H1 (cell line): ENCODE measurements around the gene GDI2. TPM values are rescaled to one million over a fixed set of nuclear protein-coding genes. Genes with fewer than 3 reads are reported as not detected.

Source experiments
- CTCF ChIA-PET: fragments of 300-600 bp; sonication (Branson Sonifier 250); formaldehyde crosslinking; loops from one replicate; lab custom pipeline; 2021; ENCODE audit not compliant: partially characterized antibody; lab: Charles Lee
- POLR2A ChIA-PET: fragments of 300-600 bp; sonication (Branson Sonifier 250); formaldehyde crosslinking; loops from one replicate; lab custom pipeline; 2021; ENCODE audit warnings: inconsistent platforms; ENCODE audit not compliant: partially characterized antibody; lab: Charles Lee
- DNase-seq, 2 experiments: peaks; one replicate each; pipeline versions ENCODE4 v3.0.0 to v3.0.0-alpha.2; 2010 to 2022; ENCODE audit warnings: low spot score in 2 of 2, low read depth in 1 of 2, mixed read lengths in 1 of 2
- FAIRE-seq: peaks from 2 replicates; lab custom pipeline; 2011; peaks lifted over from hg19 to GRCh38; lab: Jason Lieb, UNC
- H2AFZ ChIP-seq: 2 replicates; pipeline ENCODE4 v1.8.1; 2012; ENCODE audit warnings: low read length, inconsistent platforms
- H2AK5ac ChIP-seq: 2 replicates; pipeline ENCODE4 v1.6.1; 2013; ENCODE audit warnings: low read depth, low read length
- H2BK120ac ChIP-seq: replicated peaks from 2 replicates; pipeline ENCODE3; 2013; ENCODE audit warnings: low read depth, low read length, inconsistent platforms
- H2BK12ac ChIP-seq: 2 replicates; pipeline ENCODE4 v1.6.1; 2013; ENCODE audit warnings: low read depth, low read length
- H2BK15ac ChIP-seq: 2 replicates; pipeline ENCODE4 v1.6.1; 2013; ENCODE audit warnings: low read length
- H2BK20ac ChIP-seq: 2 replicates; pipeline ENCODE4 v1.6.1; 2013; ENCODE audit warnings: low read length
- H2BK5ac ChIP-seq: 2 replicates; pipeline ENCODE4 v1.6.1; 2013; ENCODE audit warnings: low read depth, low read length
- H3K14ac ChIP-seq: 2 replicates; pipeline ENCODE4 v1.6.1; 2013; ENCODE audit warnings: inconsistent platforms; ENCODE audit not compliant: insufficient read length
- H3K18ac ChIP-seq: 2 replicates; pipeline ENCODE4 v1.6.1; 2013; ENCODE audit warnings: low read length; ENCODE audit errors: extremely low read depth
- H3K23ac ChIP-seq: 2 replicates; pipeline ENCODE4 v1.6.1; 2013; ENCODE audit warnings: inconsistent platforms; ENCODE audit not compliant: insufficient read length
- H3K23me2 ChIP-seq: 2 replicates; pipeline ENCODE4 v1.6.1; 2013; ENCODE audit warnings: low read depth, low read length
- H3K27ac ChIP-seq: 2 replicates; pipeline ENCODE4 v1.6.1; 2011; ENCODE audit warnings: low read depth, low read length, inconsistent platforms
- H3K27me3 ChIP-seq, 4 experiments: replicated peaks in 1 of 4; 1 replicate in 1 of 4; 2 replicates in 3 of 4; pipeline versions ENCODE4 v1.6.1 to v1.8.1; 2011 to 2013; ENCODE audit warnings: low read length in 3 of 4, mild to moderate bottlenecking in 3 of 4, inconsistent platforms in 2 of 4, mixed read lengths in 2 of 4, moderate library complexity in 1 of 4; ENCODE audit not compliant: control insufficient read depth in 3 of 4, insufficient read depth in 3 of 4; ENCODE audit errors: extremely low read depth in 1 of 4
- H3K36me3 ChIP-seq, 4 experiments: 2 replicates each; pipeline versions ENCODE4 v1.6.1 to v1.8.1; 2011 to 2013; ENCODE audit warnings: mild to moderate bottlenecking in 4 of 4, low read length in 3 of 4, moderate library complexity in 2 of 4, control low read depth in 1 of 4, inconsistent platforms in 1 of 4; ENCODE audit not compliant: insufficient read depth in 4 of 4, control insufficient read depth in 2 of 4
- H3K4ac ChIP-seq: replicated peaks from 2 replicates; pipeline ENCODE3; 2013; ENCODE audit warnings: low read length, low read depth, mixed read lengths, inconsistent platforms; ENCODE audit not compliant: insufficient read length
- H3K4me1 ChIP-seq, 4 experiments: replicated peaks in 1 of 4; 1 replicate in 1 of 4; 2 replicates in 3 of 4; pipeline versions ENCODE4 v1.6.1 to v1.8.1; 2011 to 2013; ENCODE audit warnings: low read length in 3 of 4, inconsistent platforms in 2 of 4, mixed read lengths in 1 of 4; ENCODE audit not compliant: insufficient read depth in 4 of 4, control insufficient read depth in 3 of 4
- H3K4me2 ChIP-seq, 2 experiments: 2 replicates each; pipeline versions ENCODE4 v1.6.1 to v1.8.1; 2011 to 2013; ENCODE audit warnings: low read depth in 2 of 2, low read length in 2 of 2, control low read depth in 1 of 2, inconsistent platforms in 1 of 2, mild to moderate bottlenecking in 1 of 2; ENCODE audit not compliant: insufficient read depth in 1 of 2
- H3K4me3 ChIP-seq, 4 experiments: fragments of 200-600, 300-600 bp in 1 of 4; sonication (generic), shearing (Covaris generic), sonication (Bioruptor Twin) in 1 of 4; 2 replicates each; pipeline versions ENCODE4 v1.5.1 to v1.8.1; 2011 to 2016; ENCODE audit warnings: low read length in 4 of 4, low read depth in 3 of 4, control low read depth in 2 of 4, inconsistent platforms in 2 of 4, mild to moderate bottlenecking in 2 of 4, mixed read lengths in 1 of 4, moderate library complexity in 1 of 4; ENCODE audit not compliant: insufficient read depth in 2 of 4; ENCODE audit errors: extremely low read depth in 1 of 4
- H3K56ac ChIP-seq: replicated peaks from 2 replicates; pipeline ENCODE3; 2013; ENCODE audit warnings: low read depth, mild to moderate bottlenecking, mixed read lengths, low read length, inconsistent platforms; ENCODE audit not compliant: insufficient read length
- H3K79me1 ChIP-seq: 2 replicates; pipeline ENCODE4 v1.6.1; 2013; ENCODE audit warnings: low read depth, low read length, control low read depth
- H3K79me2 ChIP-seq, 2 experiments: 2 replicates each; pipeline versions ENCODE4 v1.6.1 to v1.8.1; 2012 to 2013; ENCODE audit warnings: low read length in 2 of 2, mild to moderate bottlenecking in 2 of 2, inconsistent platforms in 1 of 2; ENCODE audit not compliant: insufficient read depth in 2 of 2, control insufficient read depth in 1 of 2
- H3K9ac ChIP-seq, 4 experiments: replicated peaks in 1 of 4; 1 replicate in 1 of 4; 2 replicates in 3 of 4; pipeline versions ENCODE4 v1.6.1 to v1.8.1; 2011 to 2013; ENCODE audit warnings: low read depth in 3 of 4, low read length in 3 of 4, control low read depth in 2 of 4, mild to moderate bottlenecking in 2 of 4, moderate library complexity in 2 of 4, inconsistent platforms in 1 of 4; ENCODE audit errors: extremely low read depth in 1 of 4
- H3K9me3 ChIP-seq, 2 experiments: 2 replicates each; pipeline versions ENCODE4 v1.6.1 to v1.8.1; 2012 to 2013; ENCODE audit warnings: mild to moderate bottlenecking in 2 of 2, moderate library complexity in 2 of 2, control low read depth in 1 of 2, inconsistent platforms in 1 of 2, low read depth in 1 of 2, low read length in 1 of 2, mixed read lengths in 1 of 2; ENCODE audit not compliant: insufficient read depth in 2 of 2
- H4K20me1 ChIP-seq, 2 experiments: replicated peaks in 1 of 2; 2 replicates each; pipeline versions ENCODE3 to v1.8.1; 2011 to 2013; ENCODE audit warnings: inconsistent platforms in 2 of 2, low read length in 2 of 2, mild to moderate bottlenecking in 1 of 2; ENCODE audit not compliant: insufficient read depth in 2 of 2, control insufficient read depth in 1 of 2
- H4K5ac ChIP-seq: 2 replicates; pipeline ENCODE4 v1.6.1; 2013; ENCODE audit warnings: low read length, low read depth, mixed read lengths, inconsistent platforms; ENCODE audit not compliant: insufficient read length
- H4K8ac ChIP-seq: 2 replicates; pipeline ENCODE4 v1.8.0; 2013; ENCODE audit warnings: mild to moderate bottlenecking, moderate library complexity, low read length, inconsistent platforms; ENCODE audit not compliant: insufficient read depth; ENCODE audit errors: extremely low read depth
- H4K91ac ChIP-seq: replicated peaks from 2 replicates; pipeline ENCODE3; 2013; ENCODE audit warnings: low read length, mixed read lengths, inconsistent platforms; ENCODE audit not compliant: insufficient read length
- CREB1 ChIP-seq: IDR thresholded peaks from 2 replicates; pipeline ENCODE4 v1.6.1; 2012; ENCODE audit warnings: inconsistent platforms
- EGR1 ChIP-seq: IDR thresholded peaks from 2 replicates; pipeline ENCODE4 v1.6.1; 2011; ENCODE audit warnings: low read depth, low read length, borderline replicate concordance
- RAD21 ChIP-seq, 2 experiments: IDR thresholded peaks in 1 of 2; conservative IDR thresholded peaks in 1 of 2; 2 replicates each; pipeline ENCODE4 v1.6.1; 2011; ENCODE audit warnings: low read depth in 2 of 2, low read length in 2 of 2, improper control_type of control experiment in 1 of 2, inconsistent platforms in 1 of 2, mild to moderate bottlenecking in 1 of 2, moderate library complexity in 1 of 2
- SRF ChIP-seq: IDR thresholded peaks from 2 replicates; pipeline ENCODE4 v1.6.1; 2011; ENCODE audit warnings: mild to moderate bottlenecking, low read depth, low read length, moderate library complexity
- WGBS, 2 experiments: shearing (Covaris generic) in 1 of 2; methylation state at CpG; one replicate each; pipeline versions ENCODE4 v1.1.6 to v1.1.7; 2013 to 2015; ENCODE audit warnings: low lambda C conversion rate in 2 of 2, mixed read lengths in 2 of 2, inconsistent platforms in 1 of 2, low coverage in 1 of 2, missing lambda C conversion rate in 1 of 2; ENCODE audit not compliant: insufficient replicate concordance in 2 of 2, insufficient coverage in 1 of 2, insufficient read length in 1 of 2; ENCODE audit errors: extremely low coverage in 1 of 2, missing lambda C conversion rate in 1 of 2; 5-methylcytosine and 5-hydroxymethylcytosine counted together
- polyA plus RNA-seq, 7 experiments: library from polyadenylated mRNA; depleted of rRNA in 3 of 7; stranded (reverse) in 5 of 7; unstranded in 2 of 7; fragments of >200 nt in 5 of 7; fragments of 200-250 nt in 2 of 7; gene quantifications; 1 replicate in 5 of 7; 2 replicates in 1 of 7; 4 replicates in 1 of 7; pipeline versions ENCODE4 v1.2.1 to v1.2.3, GENCODE V29; 2011 to 2013; ENCODE audit warnings: missing spikeins in 2 of 7, mixed read lengths in 2 of 7
- total RNA-seq: library from RNA; stranded (reverse); fragmentation: NEBNext Ultra II Directional; extraction: Animal tissue kit (Norgen Biotek cat#: 25700); gene quantifications from 2 replicates; pipeline ENCODE4 v1.2.1, GENCODE V29; 2021
- TF ChIP-seq, protein P1 (sequence below), 3 experiments: IDR thresholded peaks; 1 replicate in 2 of 3; 2 replicates in 1 of 3; pipeline versions ENCODE4 v1.5.1 to v1.6.1; 2011; ENCODE audit warnings: low read length in 3 of 3, mild to moderate bottlenecking in 3 of 3, inconsistent platforms in 2 of 3, low read depth in 1 of 3, moderate library complexity in 1 of 3; ENCODE audit not compliant: insufficient read depth in 1 of 3; ENCODE audit errors: control extremely low read depth in 1 of 3

Gene GDI2
- total and polyA plus RNA-seq, 2 of the 8 experiments (the other 6 are each of a cell fraction or from before 2014, with no cell fraction given): 168 to 385 TPM

DNA sequence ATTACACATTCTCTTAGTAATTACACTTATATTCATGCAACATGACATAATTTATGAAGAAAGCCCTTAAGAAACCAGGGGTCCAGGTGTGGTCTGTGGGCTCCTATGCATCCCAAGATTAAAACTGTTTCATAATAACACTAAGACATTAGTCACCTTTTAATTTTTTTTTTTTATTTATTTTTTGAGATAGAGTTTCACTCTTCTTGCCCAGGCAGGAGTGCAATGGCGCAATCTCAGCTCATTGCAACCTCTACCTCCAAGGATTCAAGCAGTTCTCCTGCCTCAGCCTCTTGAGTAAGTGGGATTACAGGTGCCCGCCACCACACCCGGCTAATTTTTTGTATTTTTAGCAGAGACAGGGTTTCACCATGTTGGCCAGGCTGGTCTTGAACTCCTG is 12.5 kb downstream of the GDI2 start:
- Histone ChIP-seq H2BK20ac (no peak overlapping the region), H3K79me1 (no peaks in the 10 kb centered on the region), H3K4ac (no peak overlapping the region), H3K18ac (no peak overlapping the region), H3K14ac (no peak overlapping the region), H4K8ac (no peak overlapping the region), H3K27ac (no peak overlapping the region), H3K4me1 (no peaks in the 10 kb centered on the region), H4K20me1 (peaks cover 4 to 21% of the 10 kb centered on the region in 2 experiments), H3K23me2 (no peaks in the 10 kb centered on the region), H3K79me2 (peaks cover 18 to 88% of the 10 kb centered on the region in 2 experiments), H3K4me3 (no peak overlapping the region), H3K9me3 (no peaks in the 10 kb centered on the region), H2BK120ac (no peak overlapping the region), H3K4me2 (no peak overlapping the region), H3K9ac (no peak overlapping the region), H2BK15ac (no peak overlapping the region), H2BK5ac (no peak overlapping the region), H2AFZ (no peak overlapping the region), H2AK5ac (no peak overlapping the region), H2BK12ac (no peak overlapping the region), H3K23ac (no peak overlapping the region), H4K91ac (no peak overlapping the region), H3K27me3 (no peaks in the 10 kb centered on the region), H3K56ac (no peak overlapping the region), H4K5ac (no peak overlapping the region), H3K36me3 (peaks cover 6 to 53% (median 27%) of the 10 kb centered on the region in 4 experiments)
- DNase-seq (no peak), FAIRE-seq (no peak)
- CTCF ChIA-PET: no interaction called here
- TF ChIP-seq, protein P1, sequence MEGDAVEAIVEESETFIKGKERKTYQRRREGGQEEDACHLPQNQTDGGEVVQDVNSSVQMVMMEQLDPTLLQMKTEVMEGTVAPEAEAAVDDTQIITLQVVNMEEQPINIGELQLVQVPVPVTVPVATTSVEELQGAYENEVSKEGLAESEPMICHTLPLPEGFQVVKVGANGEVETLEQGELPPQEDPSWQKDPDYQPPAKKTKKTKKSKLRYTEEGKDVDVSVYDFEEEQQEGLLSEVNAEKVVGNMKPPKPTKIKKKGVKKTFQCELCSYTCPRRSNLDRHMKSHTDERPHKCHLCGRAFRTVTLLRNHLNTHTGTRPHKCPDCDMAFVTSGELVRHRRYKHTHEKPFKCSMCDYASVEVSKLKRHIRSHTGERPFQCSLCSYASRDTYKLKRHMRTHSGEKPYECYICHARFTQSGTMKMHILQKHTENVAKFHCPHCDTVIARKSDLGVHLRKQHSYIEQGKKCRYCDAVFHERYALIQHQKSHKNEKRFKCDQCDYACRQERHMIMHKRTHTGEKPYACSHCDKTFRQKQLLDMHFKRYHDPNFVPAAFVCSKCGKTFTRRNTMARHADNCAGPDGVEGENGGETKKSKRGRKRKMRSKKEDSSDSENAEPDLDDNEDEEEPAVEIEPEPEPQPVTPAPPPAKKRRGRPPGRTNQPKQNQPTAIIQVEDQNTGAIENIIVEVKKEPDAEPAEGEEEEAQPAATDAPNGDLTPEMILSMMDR (IDR thresholded peaks at IDR 0.05; ENCODE audit: control extremely low read depth in 1 of 3, insufficient read depth in 1 of 3, low read depth in 1 of 3, low read length in 3 of 3): no peak
- TF ChIP-seq EGR1: no peak
- TF ChIP-seq RAD21 (IDR thresholded peaks at IDR 0.05 in 1 of 2, conservative IDR thresholded peaks at IDR 0.05 in 1 of 2; ENCODE audit: low read depth in 2 of 2, low read length in 2 of 2): no peak
- TF ChIP-seq SRF: no peak
- TF ChIP-seq CREB1: no peak
- POLR2A ChIA-PET: interaction anchor here (1.1 kb wide), 1 partner anchor 12 kb away, joined by 4 read pairs; the partner anchor contains the start of gene GDI2
- 92% methylated on average over 2 of the region's 3 CpGs; no CpG with 5 or more reads in 1 of the 2 experiments for WGBS, 2 experiments
